ENCODE data around the gene PPP6R2. TPM values are rescaled to one million over a fixed set of nuclear protein-coding genes. Genes with fewer than 3 reads are reported as not detected.

Gene PPP6R2
- total RNA-seq, 4 donors from 2014 or later: 32.0 to 56.3 (median 50.9) TPM

DNA sequence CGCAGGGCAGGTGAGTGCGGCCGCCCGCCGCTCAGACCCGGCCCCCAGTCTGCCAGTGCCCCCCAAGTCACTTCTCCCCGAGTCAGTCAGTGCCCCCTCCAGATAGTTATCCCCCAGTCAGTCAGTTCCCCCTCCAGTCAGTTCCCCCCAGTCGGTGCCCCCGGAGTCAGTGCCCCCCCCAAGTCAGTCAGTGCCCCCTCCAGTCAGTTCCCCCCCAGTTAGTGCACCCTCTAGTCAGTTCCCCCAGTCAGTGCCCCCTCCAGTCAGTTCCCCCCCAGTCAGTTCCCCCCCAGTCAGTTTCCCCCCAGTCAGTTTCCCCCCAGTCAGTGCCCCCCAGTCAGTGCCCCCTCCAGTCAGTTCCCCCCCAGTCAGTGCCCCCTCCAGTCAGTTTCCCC lies 411 bp downstream of the PPP6R2 start:
- peak overlapping the region; percentile 84 for H3K4me3 ChIP-seq (ENCODE audit: low read depth, poor library complexity, severe bottlenecking)
- intact Hi-C loops (cut with DNase I; ENCODE audit: low total_unique reads): loop anchor here (5.0 kb wide), 1 partner anchor 91 kb away; the partner anchor contains the start of gene HDAC10
- TF ChIP-seq POLR2A (IDR thresholded peaks at IDR 0.05): no peak
- TF ChIP-seq CTCF (IDR thresholded peaks at IDR 0.05): no peak
- 0 to 1% methylated on average over 7 to 9 of the region's 9 CpGs for WGBS, 2 donors
- no peak for DNase-seq (ENCODE audit: low spot score in 2 of 2)

DNA sequence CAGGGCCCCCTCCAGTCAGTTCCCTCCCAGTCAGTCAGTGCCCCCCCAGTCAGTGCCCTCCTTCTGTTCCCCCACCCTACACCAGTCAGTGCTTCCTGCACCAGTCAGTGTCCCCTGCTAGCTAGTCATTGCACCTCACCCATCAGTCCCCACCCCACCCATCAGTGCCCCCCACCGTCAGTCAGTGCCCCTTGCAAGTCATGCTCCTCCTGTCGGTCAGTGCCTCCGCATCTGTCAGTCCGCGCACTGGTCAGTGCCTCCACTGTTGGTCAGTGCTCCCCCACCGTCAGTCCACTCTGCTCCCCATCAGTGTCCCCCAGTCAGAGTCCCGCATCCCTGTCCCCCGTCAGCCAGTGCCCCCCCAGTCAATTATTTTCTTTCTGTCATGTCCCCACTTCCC lies 3.3 kb downstream of the PPP6R2 start:
- no peak for DNase-seq (ENCODE audit: low spot score in 2 of 2)
- 73 to 89% methylated on average over 8 of the region's 8 CpGs for WGBS, 2 donors
- intact Hi-C loops (cut with DNase I; ENCODE audit: low total_unique reads): no loop called here
- H3K4me3 ChIP-seq (ENCODE audit: low read depth, poor library complexity, severe bottlenecking): no peak overlapping the region
- TF ChIP-seq POLR2A (IDR thresholded peaks at IDR 0.05): no peak
- TF ChIP-seq CTCF (IDR thresholded peaks at IDR 0.05): no peak

DNA sequence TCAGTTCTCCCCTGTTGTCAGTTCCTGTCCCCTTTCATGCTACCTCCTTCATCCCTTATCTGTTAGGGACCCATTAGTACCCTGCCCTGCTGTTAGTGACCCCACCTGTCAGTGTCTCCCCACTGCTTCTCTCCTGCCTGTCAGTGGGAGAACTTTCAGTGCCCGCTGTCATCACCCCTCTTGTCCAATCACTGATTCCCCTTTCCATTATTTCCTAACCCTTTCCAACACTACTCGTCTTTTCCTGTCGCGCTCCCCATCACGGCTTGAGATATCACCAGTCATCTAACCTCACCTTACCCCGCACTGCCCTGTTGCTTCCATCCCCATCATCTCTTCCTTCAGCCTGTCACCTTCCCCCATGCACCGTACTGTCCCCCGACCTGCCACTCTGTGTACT lies 4.0 kb downstream of the PPP6R2 start:
- 81% methylated on average over 8 of the region's 8 CpGs for WGBS, 2 donors
- no peak overlapping the region for H3K4me3 ChIP-seq (ENCODE audit: low read depth, poor library complexity, severe bottlenecking)

GRCh38 chr22:50348058-50348457 lies 4.9 kb downstream of the PPP6R2 start:
- WGBS, 2 donors: 64 to 67% methylated on average over 2 of the region's 2 CpGs
- TF ChIP-seq CTCF (IDR thresholded peaks at IDR 0.05) (no peak), POLR2A (IDR thresholded peaks at IDR 0.05) (no peak)
- H3K4me3 ChIP-seq (ENCODE audit: low read depth, poor library complexity, severe bottlenecking): no peak overlapping the region
- DNase-seq (ENCODE audit: low spot score in 2 of 2): no peak
- intact Hi-C loops (cut with DNase I; ENCODE audit: low total_unique reads): no loop called here

More for the DNA sequence above, 4.0 kb downstream of the PPP6R2 start:
- intact Hi-C loops (cut with DNase I; ENCODE audit: low total_unique reads): no loop called here
- TF ChIP-seq POLR2A (IDR thresholded peaks at IDR 0.05): no peak
- no peak for TF ChIP-seq CTCF (IDR thresholded peaks at IDR 0.05)
- no peak for DNase-seq (ENCODE audit: low spot score in 2 of 2)

DNA sequence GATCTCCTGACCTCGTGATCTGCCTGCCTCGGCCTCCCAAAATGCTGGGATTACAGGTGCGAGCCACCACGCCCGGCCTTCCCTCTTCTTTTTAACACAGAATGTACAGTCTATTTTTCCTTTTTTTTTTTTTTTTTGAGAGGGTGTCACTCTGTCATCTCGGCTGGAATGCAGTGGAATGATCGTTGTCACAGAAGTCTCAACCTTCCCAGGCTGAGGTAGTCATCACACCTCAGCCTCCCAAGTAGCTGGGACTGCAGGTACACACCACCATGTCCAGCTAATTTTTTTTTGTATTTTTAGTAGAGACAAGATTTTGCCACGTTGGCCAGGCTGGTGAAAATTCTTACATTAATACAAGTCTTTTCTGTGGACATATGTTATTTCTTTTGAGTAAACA lies 13.1 kb downstream of the PPP6R2 start:
- TF ChIP-seq POLR2A (IDR thresholded peaks at IDR 0.05) (no peak), CTCF (IDR thresholded peaks at IDR 0.05) (no peak)
- intact Hi-C loops (cut with DNase I; ENCODE audit: low total_unique reads): no loop called here
- 88 to 93% methylated on average over 8 of the region's 8 CpGs for WGBS, 2 donors
- no peak for DNase-seq (ENCODE audit: low spot score in 2 of 2)
- H3K4me3 ChIP-seq (ENCODE audit: low read depth, poor library complexity, severe bottlenecking): no peak overlapping the region

GRCh38 chr22:50357222-50357621 lies 14.1 kb downstream of the PPP6R2 start:
- DNase-seq (ENCODE audit: low spot score in 2 of 2): no peak
- no peak overlapping the region for H3K4me3 ChIP-seq (ENCODE audit: low read depth, poor library complexity, severe bottlenecking)
- intact Hi-C loops (cut with DNase I; ENCODE audit: low total_unique reads): no loop called here
- 91 to 97% methylated on average over 1 of the region's 1 CpG for WGBS, 2 donors
- TF ChIP-seq CTCF (IDR thresholded peaks at IDR 0.05) (no peak), POLR2A (IDR thresholded peaks at IDR 0.05) (no peak)
